ENCODE results near the gene RAVER1. TPM values are rescaled to one million over a fixed set of nuclear protein-coding genes. Genes with fewer than 3 reads are reported as not detected.

Gene RAVER1
- total and polyA plus RNA-seq, 9 of the 15 experiments (the other 6 are each of a cell fraction or from before 2014, with no cell fraction given): 0.06 to 113 (median 7.0) TPM

- no peak for TF ChIP-seq ZNF197 (CRISPR knock-in tag; IDR thresholded peaks at IDR 0.05; ENCODE audit: low read depth)
- TF ChIP-seq, protein P1, sequence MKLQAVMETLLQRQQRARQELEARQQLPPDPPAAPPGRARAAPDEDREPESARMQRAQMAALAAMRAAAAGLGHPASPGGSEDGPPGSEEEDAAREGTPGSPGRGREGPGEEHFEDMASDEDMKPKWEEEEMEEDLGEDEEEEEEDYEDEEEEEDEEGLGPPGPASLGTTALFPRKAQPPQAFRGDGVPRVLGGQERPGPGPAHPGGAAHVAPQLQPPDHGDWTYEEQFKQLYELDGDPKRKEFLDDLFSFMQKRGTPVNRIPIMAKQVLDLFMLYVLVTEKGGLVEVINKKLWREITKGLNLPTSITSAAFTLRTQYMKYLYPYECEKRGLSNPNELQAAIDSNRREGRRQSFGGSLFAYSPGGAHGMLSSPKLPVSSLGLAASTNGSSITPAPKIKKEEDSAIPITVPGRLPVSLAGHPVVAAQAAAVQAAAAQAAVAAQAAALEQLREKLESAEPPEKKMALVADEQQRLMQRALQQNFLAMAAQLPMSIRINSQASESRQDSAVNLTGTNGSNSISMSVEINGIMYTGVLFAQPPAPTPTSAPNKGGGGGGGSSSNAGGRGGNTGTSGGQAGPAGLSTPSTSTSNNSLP (IDR thresholded peaks at IDR 0.05; ENCODE audit: borderline replicate concordance, low read depth, low read length): no peak
- no peak for TF ChIP-seq ZNF212 (CRISPR knock-in tag; IDR thresholded peaks at IDR 0.05)
- TF ChIP-seq THAP12 (CRISPR knock-in tag; IDR thresholded peaks at IDR 0.05): no peak
- TF ChIP-seq TEAD2 (tag; IDR thresholded peaks at IDR 0.05): no peak
- no peak for TF ChIP-seq PTRF (tag; IDR thresholded peaks at IDR 0.05)
- TF ChIP-seq ZNF586 (CRISPR knock-in tag; conservative IDR thresholded peaks at IDR 0.05): no peak
- TF ChIP-seq ZNF217 (CRISPR knock-in tag; IDR thresholded peaks at IDR 0.05): no peak
- no peak for TF ChIP-seq HCFC1 (IDR thresholded peaks at IDR 0.05; ENCODE audit: low read depth, low read length)
- no peak for TF ChIP-seq NCOA4 (IDR thresholded peaks at IDR 0.05; ENCODE audit: partially characterized antibody)
- TF ChIP-seq, protein P2, sequence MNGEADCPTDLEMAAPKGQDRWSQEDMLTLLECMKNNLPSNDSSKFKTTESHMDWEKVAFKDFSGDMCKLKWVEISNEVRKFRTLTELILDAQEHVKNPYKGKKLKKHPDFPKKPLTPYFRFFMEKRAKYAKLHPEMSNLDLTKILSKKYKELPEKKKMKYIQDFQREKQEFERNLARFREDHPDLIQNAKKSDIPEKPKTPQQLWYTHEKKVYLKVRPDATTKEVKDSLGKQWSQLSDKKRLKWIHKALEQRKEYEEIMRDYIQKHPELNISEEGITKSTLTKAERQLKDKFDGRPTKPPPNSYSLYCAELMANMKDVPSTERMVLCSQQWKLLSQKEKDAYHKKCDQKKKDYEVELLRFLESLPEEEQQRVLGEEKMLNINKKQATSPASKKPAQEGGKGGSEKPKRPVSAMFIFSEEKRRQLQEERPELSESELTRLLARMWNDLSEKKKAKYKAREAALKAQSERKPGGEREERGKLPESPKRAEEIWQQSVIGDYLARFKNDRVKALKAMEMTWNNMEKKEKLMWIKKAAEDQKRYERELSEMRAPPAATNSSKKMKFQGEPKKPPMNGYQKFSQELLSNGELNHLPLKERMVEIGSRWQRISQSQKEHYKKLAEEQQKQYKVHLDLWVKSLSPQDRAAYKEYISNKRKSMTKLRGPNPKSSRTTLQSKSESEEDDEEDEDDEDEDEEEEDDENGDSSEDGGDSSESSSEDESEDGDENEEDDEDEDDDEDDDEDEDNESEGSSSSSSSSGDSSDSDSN (IDR thresholded peaks at IDR 0.05; ENCODE audit: borderline replicate concordance in 1 of 2, low read depth in 2 of 2, low read length in 2 of 2): peak; percentile 42 to 71; a peak in 2 of 4 replicates
- no peak for TF ChIP-seq PRPF4 (IDR thresholded peaks at IDR 0.05; ENCODE audit: insufficient read depth, low read depth, low read length, poor library complexity, severe bottlenecking)
- TF ChIP-seq, protein P3, sequence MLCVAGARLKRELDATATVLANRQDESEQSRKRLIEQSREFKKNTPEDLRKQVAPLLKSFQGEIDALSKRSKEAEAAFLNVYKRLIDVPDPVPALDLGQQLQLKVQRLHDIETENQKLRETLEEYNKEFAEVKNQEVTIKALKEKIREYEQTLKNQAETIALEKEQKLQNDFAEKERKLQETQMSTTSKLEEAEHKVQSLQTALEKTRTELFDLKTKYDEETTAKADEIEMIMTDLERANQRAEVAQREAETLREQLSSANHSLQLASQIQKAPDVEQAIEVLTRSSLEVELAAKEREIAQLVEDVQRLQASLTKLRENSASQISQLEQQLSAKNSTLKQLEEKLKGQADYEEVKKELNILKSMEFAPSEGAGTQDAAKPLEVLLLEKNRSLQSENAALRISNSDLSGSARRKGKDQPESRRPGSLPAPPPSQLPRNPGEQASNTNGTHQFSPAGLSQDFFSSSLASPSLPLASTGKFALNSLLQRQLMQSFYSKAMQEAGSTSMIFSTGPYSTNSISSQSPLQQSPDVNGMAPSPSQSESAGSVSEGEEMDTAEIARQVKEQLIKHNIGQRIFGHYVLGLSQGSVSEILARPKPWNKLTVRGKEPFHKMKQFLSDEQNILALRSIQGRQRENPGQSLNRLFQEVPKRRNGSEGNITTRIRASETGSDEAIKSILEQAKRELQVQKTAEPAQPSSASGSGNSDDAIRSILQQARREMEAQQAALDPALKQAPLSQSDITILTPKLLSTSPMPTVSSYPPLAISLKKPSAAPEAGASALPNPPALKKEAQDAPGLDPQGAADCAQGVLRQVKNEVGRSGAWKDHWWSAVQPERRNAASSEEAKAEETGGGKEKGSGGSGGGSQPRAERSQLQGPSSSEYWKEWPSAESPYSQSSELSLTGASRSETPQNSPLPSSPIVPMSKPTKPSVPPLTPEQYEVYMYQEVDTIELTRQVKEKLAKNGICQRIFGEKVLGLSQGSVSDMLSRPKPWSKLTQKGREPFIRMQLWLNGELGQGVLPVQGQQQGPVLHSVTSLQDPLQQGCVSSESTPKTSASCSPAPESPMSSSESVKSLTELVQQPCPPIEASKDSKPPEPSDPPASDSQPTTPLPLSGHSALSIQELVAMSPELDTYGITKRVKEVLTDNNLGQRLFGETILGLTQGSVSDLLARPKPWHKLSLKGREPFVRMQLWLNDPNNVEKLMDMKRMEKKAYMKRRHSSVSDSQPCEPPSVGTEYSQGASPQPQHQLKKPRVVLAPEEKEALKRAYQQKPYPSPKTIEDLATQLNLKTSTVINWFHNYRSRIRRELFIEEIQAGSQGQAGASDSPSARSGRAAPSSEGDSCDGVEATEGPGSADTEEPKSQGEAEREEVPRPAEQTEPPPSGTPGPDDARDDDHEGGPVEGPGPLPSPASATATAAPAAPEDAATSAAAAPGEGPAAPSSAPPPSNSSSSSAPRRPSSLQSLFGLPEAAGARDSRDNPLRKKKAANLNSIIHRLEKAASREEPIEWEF (CRISPR knock-in tag; IDR thresholded peaks at IDR 0.05): no peak
- TF ChIP-seq CBFB (CRISPR knock-in tag; IDR thresholded peaks at IDR 0.05): no peak
Measured at GRCh38 chr19:10292789-10293636, 40.3 kb downstream of the RAVER1 start (continued).

Measured in K562 (cell line).